ENCODE data around the gene CHIT1. TPM values are rescaled to one million over a fixed set of nuclear protein-coding genes. Genes with fewer than 3 reads are reported as not detected.

Gene CHIT1
- total RNA-seq, 1 experiment from 2014 or later: not detected

DNA sequence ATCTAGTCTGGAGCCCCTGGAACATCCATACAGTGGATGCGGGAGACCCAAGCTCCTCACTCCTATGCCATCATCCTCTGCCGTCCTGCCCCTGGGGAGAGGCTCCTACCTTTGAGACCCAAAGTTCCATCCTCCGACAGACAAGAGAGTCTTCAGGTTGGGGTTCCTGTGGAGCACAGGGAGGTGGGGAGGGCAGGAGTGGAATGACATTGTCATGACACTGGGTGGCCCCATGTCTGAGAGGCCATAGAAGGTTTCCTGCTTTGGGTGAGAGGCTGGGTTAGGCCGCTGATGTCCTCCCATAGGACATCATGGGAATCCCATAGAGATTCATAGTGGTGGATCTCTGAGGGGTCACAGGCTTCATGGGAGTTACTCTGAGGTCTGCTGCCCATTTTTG lies 45.0 kb downstream of the CHIT1 start:
- Histone ChIP-seq H3K4me3 (replicated peaks in 1 of 2; ENCODE audit: low read depth in 1 of 2, low read length in 2 of 2) (no peak overlapping the region), H3K9me3 (ENCODE audit: control insufficient read depth in 1 of 2, insufficient read depth in 1 of 2, low read depth in 1 of 2, low read length in 2 of 2) (no peaks in the 10 kb centered on the region), H3K9me2 (ENCODE audit: insufficient read depth) (no peaks in the 10 kb centered on the region), H3K9ac (ENCODE audit: low read length) (no peak overlapping the region), H3K36me3 (ENCODE audit: control insufficient read depth in 1 of 2, insufficient read depth in 2 of 2, low read length in 2 of 2) (no peaks in the 10 kb centered on the region), H3K27ac (ENCODE audit: low read depth, low read length) (no peak overlapping the region), H3K4me2 (ENCODE audit: low read length) (no peak overlapping the region), H4K20me1 (ENCODE audit: insufficient read depth) (no peaks in the 10 kb centered on the region), H3K79me2 (ENCODE audit: insufficient read depth, low read length) (no peaks in the 10 kb centered on the region), H2AFZ (ENCODE audit: low read depth, low read length, poor library complexity, severe bottlenecking) (no peak overlapping the region), H3K27me3 (ENCODE audit: insufficient read depth, low read length) (no peaks in the 10 kb centered on the region), H3K4me1 (ENCODE audit: control insufficient read depth in 1 of 2, insufficient read depth in 2 of 2, low read length in 2 of 2) (peaks cover 0 to 30% of the 10 kb centered on the region in 2 experiments; a peak in 2 of 4 replicates)
- no peak for DNase-seq (ENCODE audit: low read depth, low spot score)
- ATAC-seq: no peak
- ChIA-PET POLR2A (no interaction called here), CTCF (no interaction called here), RAD21 (ENCODE audit: low non-redundant PET in 1 of 2, low total read pairs in 2 of 2, uncharacterized antibody in 2 of 2, unreplicated experiment in 2 of 2) (no interaction called here)
- BruUV-seq (replicated peaks): no TSS peak
- intact Hi-C loops (cut with micrococcal nuclease): no loop called here
- TF ChIP-seq RAD21 (IDR thresholded peaks at IDR 0.05; ENCODE audit: low read depth) (no peak), SP1 (IDR thresholded peaks at IDR 0.05; ENCODE audit: low read depth) (no peak), EZH2 (IDR thresholded peaks at IDR 0.05) (no peak), JUND (IDR thresholded peaks at IDR 0.05) (no peak), YY1 (IDR thresholded peaks at IDR 0.05; ENCODE audit: extremely low read depth, insufficient replicate concordance, low read depth, low read length) (no peak), CBX3 (IDR thresholded peaks at IDR 0.05; ENCODE audit: low read depth) (no peak), TCF7L2 (IDR thresholded peaks at IDR 0.05; ENCODE audit: borderline replicate concordance, extremely low read depth, insufficient read depth, insufficient read length) (no peak), POLR2AphosphoS5 (IDR thresholded peaks at IDR 0.05; ENCODE audit: low read depth, low read length) (no peak), SIN3A (IDR thresholded peaks at IDR 0.05; ENCODE audit: low read depth) (no peak), EGR1 (IDR thresholded peaks at IDR 0.05; ENCODE audit: low read depth) (no peak)
- TF ChIP-seq, protein P1, sequence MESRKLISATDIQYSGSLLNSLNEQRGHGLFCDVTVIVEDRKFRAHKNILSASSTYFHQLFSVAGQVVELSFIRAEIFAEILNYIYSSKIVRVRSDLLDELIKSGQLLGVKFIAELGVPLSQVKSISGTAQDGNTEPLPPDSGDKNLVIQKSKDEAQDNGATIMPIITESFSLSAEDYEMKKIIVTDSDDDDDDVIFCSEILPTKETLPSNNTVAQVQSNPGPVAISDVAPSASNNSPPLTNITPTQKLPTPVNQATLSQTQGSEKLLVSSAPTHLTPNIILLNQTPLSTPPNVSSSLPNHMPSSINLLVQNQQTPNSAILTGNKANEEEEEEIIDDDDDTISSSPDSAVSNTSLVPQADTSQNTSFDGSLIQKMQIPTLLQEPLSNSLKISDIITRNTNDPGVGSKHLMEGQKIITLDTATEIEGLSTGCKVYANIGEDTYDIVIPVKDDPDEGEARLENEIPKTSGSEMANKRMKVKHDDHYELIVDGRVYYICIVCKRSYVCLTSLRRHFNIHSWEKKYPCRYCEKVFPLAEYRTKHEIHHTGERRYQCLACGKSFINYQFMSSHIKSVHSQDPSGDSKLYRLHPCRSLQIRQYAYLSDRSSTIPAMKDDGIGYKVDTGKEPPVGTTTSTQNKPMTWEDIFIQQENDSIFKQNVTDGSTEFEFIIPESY (IDR thresholded peaks at IDR 0.05; ENCODE audit: extremely low read depth, insufficient replicate concordance, low read length): no peak
- TF ChIP-seq, protein P2, sequence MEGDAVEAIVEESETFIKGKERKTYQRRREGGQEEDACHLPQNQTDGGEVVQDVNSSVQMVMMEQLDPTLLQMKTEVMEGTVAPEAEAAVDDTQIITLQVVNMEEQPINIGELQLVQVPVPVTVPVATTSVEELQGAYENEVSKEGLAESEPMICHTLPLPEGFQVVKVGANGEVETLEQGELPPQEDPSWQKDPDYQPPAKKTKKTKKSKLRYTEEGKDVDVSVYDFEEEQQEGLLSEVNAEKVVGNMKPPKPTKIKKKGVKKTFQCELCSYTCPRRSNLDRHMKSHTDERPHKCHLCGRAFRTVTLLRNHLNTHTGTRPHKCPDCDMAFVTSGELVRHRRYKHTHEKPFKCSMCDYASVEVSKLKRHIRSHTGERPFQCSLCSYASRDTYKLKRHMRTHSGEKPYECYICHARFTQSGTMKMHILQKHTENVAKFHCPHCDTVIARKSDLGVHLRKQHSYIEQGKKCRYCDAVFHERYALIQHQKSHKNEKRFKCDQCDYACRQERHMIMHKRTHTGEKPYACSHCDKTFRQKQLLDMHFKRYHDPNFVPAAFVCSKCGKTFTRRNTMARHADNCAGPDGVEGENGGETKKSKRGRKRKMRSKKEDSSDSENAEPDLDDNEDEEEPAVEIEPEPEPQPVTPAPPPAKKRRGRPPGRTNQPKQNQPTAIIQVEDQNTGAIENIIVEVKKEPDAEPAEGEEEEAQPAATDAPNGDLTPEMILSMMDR (IDR thresholded peaks at IDR 0.05 in 2 of 3, conservative IDR thresholded peaks at IDR 0.05 in 1 of 3; ENCODE audit: borderline replicate concordance in 1 of 3, insufficient read depth in 1 of 3, low read depth in 2 of 3, low read length in 2 of 3): no peak

All from HCT116 (cell line).